Smooth muscle cell (in vitro differentiated cells): ENCODE data around the gene NR2C1. TPM values are rescaled to one million over a fixed set of nuclear protein-coding genes. Genes with fewer than 3 reads are reported as not detected.
A peak's percentile ranks its signal among the peaks of the same experiment; 100 is the strongest.

Experiments used
- DNase-seq: peaks from one replicate; lab custom pipeline; 2025; ENCODE audit not compliant: unreplicated experiment; lab: John Stamatoyannopoulos, UW
- H2AFZ ChIP-seq: fragments of 200-600 bp; sonication (generic); 2 replicates; pipeline ENCODE4 v1.6.0; 2016; ENCODE audit warnings: antibody characterized with exemption, low read depth, mild to moderate bottlenecking
- H3F3A ChIP-seq: fragments of 200-600 bp; sonication (generic); 2 replicates; pipeline ENCODE4 v1.6.0; 2017; ENCODE audit warnings: antibody characterized with exemption, low read depth
- H3K27ac ChIP-seq: fragments of 200-600 bp; sonication (generic); 2 replicates; pipeline ENCODE4 v1.5.1; 2016; ENCODE audit warnings: low read depth, mild to moderate bottlenecking
- H3K27me3 ChIP-seq: fragments of 200-600 bp; sonication (generic); 2 replicates; pipeline ENCODE4 v1.6.1; 2016; ENCODE audit warnings: low read depth, mild to moderate bottlenecking
- H3K36me3 ChIP-seq: fragments of 200-600 bp; sonication (generic); 2 replicates; pipeline ENCODE4 v1.5.1; 2016; ENCODE audit warnings: low read depth
- H3K4me1 ChIP-seq: fragments of 200-600 bp; sonication (generic); 2 replicates; pipeline ENCODE4 v1.5.1; 2016; ENCODE audit warnings: low read depth
- H3K4me2 ChIP-seq: fragments of 200-600 bp; sonication (generic); 2 replicates; pipeline ENCODE4 v1.6.0; 2016; ENCODE audit warnings: mild to moderate bottlenecking
- H3K4me3 ChIP-seq: fragments of 200-600 bp; sonication (generic); 2 replicates; pipeline ENCODE4 v1.5.1; 2016; ENCODE audit warnings: mild to moderate bottlenecking
- H3K79me2 ChIP-seq: fragments of 200-600 bp; sonication (generic); 2 replicates; pipeline ENCODE4 v1.6.0; 2016; ENCODE audit warnings: low read depth, mild to moderate bottlenecking
- H3K9ac ChIP-seq: fragments of 200-600 bp; sonication (generic); 2 replicates; pipeline ENCODE4 v1.6.0; 2016; ENCODE audit warnings: low read depth
- H3K9me3 ChIP-seq: fragments of 200-600 bp; sonication (generic); replicated peaks from 2 replicates; pipeline ENCODE4 v1.5.1; 2016; ENCODE audit warnings: low read depth
- H4K20me1 ChIP-seq: fragments of 200-600 bp; sonication (generic); 2 replicates; pipeline ENCODE4 v1.6.0; 2016; ENCODE audit warnings: low read depth
- WGBS: methylation state at CpG from one replicate; pipeline ENCODE4 v1.1.7; 2016; ENCODE audit warnings: low lambda C conversion rate; 5-methylcytosine and 5-hydroxymethylcytosine counted together
- polyA plus RNA-seq: library from polyadenylated mRNA; unstranded; fragments of >200 nt; fragmentation: Nextera tagmentation; extraction: Ambion mirVana; gene quantifications from 2 replicates; pipeline ENCODE4 v1.2.1, GENCODE V29; 2016
- total RNA-seq: library from RNA; depleted of rRNA; stranded (reverse); fragments of >200 nt; gene quantifications from 2 replicates; pipeline ENCODE4 v1.2.3, GENCODE V29; 2014
- TF ChIP-seq, protein P1 (sequence below): fragments of 200-600 bp; sonication (generic); IDR thresholded peaks from 2 replicates; pipeline ENCODE4 v1.5.1; 2017; ENCODE audit warnings: borderline replicate concordance, mild to moderate bottlenecking, antibody characterized with exemption; ENCODE audit not compliant: insufficient read depth, poor library complexity, severe bottlenecking

The NR2C1 gene
- total and polyA plus RNA-seq, 2 experiments from 2014 or later, result 23.7 to 48.0 TPM

DNA sequence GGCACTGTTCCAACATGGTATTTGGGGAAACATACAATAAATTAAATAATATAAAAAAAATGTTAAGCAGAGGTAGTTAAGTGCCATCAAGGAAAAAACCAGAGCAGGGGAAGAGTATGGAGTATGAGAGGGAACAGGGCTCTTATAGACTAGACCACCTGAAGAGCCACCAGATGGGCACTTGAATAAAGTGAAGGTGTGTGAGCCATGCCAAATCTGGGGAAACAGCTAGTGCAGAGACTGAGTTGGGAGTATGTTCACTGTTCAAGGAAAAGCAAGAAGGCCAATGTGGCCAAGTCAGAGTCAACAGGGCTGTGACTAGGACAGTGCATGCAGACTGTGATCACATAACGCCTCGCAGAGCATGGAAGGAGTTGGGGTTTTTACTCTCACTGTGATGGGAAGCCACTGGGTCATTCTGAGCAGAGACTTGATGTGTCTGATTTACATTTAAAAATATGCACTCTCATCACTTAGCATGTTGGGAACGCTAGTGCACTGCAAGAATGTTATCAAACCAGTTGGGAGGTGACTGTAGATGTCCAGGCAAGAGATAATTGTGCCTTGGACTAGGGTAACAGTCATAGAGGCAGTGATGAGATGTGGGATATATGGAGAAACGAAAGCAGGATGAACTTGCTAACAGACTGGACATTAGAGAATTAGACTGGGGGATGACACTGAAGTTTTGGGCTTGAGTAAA lies 95.5 kb downstream of the NR2C1 start:
- Histone ChIP-seq H2AFZ (no peak overlapping the region), H3K36me3 (no peaks in the 10 kb centered on the region), H3F3A (peaks cover 4% of the 10 kb centered on the region), H4K20me1 (peaks cover 19% of the 10 kb centered on the region), H3K27ac (peak overlapping the region; percentile 54), H3K4me3 (no peak overlapping the region), H3K4me2 (peak overlapping the region; percentile 59), H3K4me1 (peaks cover 1% of the 10 kb centered on the region), H3K79me2 (peaks cover 37% of the 10 kb centered on the region), H3K27me3 (no peaks in the 10 kb centered on the region), H3K9me3 (no peaks in the 10 kb centered on the region), H3K9ac (no peak overlapping the region)
- DNase-seq, result no peak
- TF ChIP-seq, protein P1, sequence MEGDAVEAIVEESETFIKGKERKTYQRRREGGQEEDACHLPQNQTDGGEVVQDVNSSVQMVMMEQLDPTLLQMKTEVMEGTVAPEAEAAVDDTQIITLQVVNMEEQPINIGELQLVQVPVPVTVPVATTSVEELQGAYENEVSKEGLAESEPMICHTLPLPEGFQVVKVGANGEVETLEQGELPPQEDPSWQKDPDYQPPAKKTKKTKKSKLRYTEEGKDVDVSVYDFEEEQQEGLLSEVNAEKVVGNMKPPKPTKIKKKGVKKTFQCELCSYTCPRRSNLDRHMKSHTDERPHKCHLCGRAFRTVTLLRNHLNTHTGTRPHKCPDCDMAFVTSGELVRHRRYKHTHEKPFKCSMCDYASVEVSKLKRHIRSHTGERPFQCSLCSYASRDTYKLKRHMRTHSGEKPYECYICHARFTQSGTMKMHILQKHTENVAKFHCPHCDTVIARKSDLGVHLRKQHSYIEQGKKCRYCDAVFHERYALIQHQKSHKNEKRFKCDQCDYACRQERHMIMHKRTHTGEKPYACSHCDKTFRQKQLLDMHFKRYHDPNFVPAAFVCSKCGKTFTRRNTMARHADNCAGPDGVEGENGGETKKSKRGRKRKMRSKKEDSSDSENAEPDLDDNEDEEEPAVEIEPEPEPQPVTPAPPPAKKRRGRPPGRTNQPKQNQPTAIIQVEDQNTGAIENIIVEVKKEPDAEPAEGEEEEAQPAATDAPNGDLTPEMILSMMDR, result no peak
- WGBS, result 50% methylated on average over 4 of the region's 4 CpGs

DNA sequence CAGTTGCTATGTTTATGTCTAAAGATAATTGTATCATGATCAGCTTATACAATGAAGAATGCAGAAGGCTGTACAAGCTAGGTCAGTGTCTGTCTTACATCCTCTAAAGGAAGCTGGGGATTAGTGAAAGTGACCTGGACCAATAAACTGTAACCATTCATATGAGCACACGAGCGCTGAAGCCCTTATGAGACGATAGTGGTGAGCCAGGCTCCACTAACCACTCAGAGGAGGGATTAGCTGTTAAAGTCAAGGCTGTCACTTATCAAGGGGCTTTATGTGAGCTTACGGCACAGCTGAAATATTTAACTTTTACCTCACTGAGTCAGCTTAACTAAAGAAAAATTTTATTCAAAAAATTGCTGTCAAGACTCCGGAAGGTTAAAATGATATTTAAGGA lies 100.2 kb downstream of the NR2C1 start:
- peaks cover 18% of the 10 kb centered on the region for H3F3A ChIP-seq
- no peaks in the 10 kb centered on the region for H3K27me3 ChIP-seq
- no peak overlapping the region for H3K4me3 ChIP-seq
- H3K9me3 ChIP-seq, result no peaks in the 10 kb centered on the region
- H3K79me2 ChIP-seq, result peaks cover 22% of the 10 kb centered on the region
- H4K20me1 ChIP-seq, result peaks cover 6% of the 10 kb centered on the region
- H3K36me3 ChIP-seq, result no peaks in the 10 kb centered on the region
- TF ChIP-seq, protein P1, result no peak
- no peak overlapping the region for H2AFZ ChIP-seq
- peak overlapping the region; percentile 55 for H3K4me2 ChIP-seq
- no peak for DNase-seq
- WGBS, result 10% methylated on average over 5 of the region's 5 CpGs
- H3K9ac ChIP-seq, result peak overlapping the region; percentile 72
- peak overlapping the region; percentile 97 for H3K27ac ChIP-seq
- peaks cover 5% of the 10 kb centered on the region for H3K4me1 ChIP-seq

DNA sequence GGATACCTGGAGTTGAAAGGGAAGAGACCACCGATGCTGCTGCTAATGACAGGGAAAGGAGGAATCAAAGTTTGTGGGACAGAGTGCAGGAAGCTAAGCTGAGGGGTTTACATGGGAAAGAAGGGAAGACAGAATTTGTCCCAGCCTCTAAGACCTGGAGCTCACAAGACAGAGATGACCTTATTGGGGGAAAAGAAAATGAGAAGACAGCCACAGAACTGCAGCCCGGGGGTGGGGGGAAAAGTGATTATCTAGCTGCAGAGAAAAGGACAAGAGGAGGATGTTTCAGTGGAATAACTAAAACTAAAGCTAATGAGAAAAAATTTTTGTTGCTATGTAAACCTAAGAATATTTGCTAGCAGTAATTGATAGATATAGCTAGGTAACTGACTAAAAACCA lies 100.6 kb downstream of the NR2C1 start:
- Histone ChIP-seq H3K9me3 (no peaks in the 10 kb centered on the region), H3K36me3 (no peaks in the 10 kb centered on the region), H4K20me1 (peaks cover 2% of the 10 kb centered on the region), H3F3A (peaks cover 18% of the 10 kb centered on the region), H3K4me3 (no peak overlapping the region), H3K27me3 (no peaks in the 10 kb centered on the region), H3K4me1 (peaks cover 5% of the 10 kb centered on the region), H2AFZ (no peak overlapping the region), H3K79me2 (peaks cover 22% of the 10 kb centered on the region), H3K4me2 (peak overlapping the region; percentile 51), H3K9ac (peak overlapping the region; percentile 72), H3K27ac (peak overlapping the region; percentile 97)
- no peak for DNase-seq
- TF ChIP-seq, protein P1, result no peak
- 14% methylated on average over 2 of the region's 2 CpGs for WGBS

DNA sequence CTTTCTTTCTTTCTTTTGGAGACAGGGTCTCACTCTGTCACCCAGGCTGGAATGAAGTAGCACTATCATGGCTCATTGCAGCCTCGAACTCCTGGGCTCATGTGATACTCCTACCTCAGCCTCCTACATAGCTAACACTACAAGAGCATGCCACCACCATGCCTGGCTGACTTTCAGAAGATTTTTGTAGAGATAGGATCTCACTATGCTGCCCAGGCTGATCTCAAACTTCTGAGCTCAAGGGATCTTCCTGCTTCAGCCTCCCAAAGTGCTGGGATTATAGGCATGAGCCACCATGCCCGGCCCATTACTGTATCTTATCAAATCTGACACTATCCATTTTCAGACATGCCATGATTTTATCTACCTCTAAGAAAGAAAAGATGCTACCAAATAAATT lies 101.5 kb downstream of the NR2C1 start:
- Histone ChIP-seq H3K4me3 (no peak overlapping the region), H3K4me2 (peak overlapping the region; percentile 51), H3K27me3 (no peaks in the 10 kb centered on the region), H3K79me2 (peaks cover 18% of the 10 kb centered on the region), H2AFZ (no peak overlapping the region), H3K27ac (peak overlapping the region; percentile 97), H3K4me1 (peaks cover 5% of the 10 kb centered on the region), H3F3A (peaks cover 18% of the 10 kb centered on the region), H3K36me3 (no peaks in the 10 kb centered on the region), H3K9ac (no peak overlapping the region), H4K20me1 (no peaks in the 10 kb centered on the region), H3K9me3 (no peaks in the 10 kb centered on the region)
- WGBS, result 42% methylated on average over 2 of the region's 2 CpGs
- no peak for DNase-seq
- TF ChIP-seq, protein P1, result no peak
